GM19328 (cell line): ENCODE measurements around the gene DISC1.
"Not testable (repeated sequence)": the region's sequence is repeated elsewhere in the genome, so short reads cannot be mapped to it uniquely, and the experiment has no call there.

ENCODE experiments used
- ATAC-seq: cut with Tn5 transposase; IDR thresholded peaks from one replicate; pipeline ENCODE4 v1.9.1; 2021; ENCODE audit warnings: mild to moderate bottlenecking, moderate library complexity; ENCODE audit not compliant: unreplicated experiment

The DISC1 gene

DNA sequence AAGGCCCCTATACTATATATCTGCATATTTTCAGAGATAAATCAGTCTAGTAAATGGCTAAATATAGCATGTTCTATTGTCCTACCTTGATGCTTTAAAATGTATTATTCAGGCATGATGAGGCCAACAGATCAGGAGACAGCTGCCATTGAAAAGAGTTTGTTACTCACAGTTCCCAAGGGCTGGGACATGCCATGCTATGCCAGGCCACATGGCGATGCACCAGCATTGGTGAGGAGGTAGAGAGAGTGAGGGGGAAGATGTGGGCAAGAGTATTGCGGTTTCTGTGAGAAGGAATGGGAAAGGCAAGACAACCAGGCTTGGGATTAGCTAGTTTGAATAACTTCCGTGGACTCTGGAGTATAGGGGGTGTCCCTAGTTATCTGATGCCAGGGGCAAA lies 316.5 kb downstream of the DISC1 start:
- no peak for ATAC-seq

DNA sequence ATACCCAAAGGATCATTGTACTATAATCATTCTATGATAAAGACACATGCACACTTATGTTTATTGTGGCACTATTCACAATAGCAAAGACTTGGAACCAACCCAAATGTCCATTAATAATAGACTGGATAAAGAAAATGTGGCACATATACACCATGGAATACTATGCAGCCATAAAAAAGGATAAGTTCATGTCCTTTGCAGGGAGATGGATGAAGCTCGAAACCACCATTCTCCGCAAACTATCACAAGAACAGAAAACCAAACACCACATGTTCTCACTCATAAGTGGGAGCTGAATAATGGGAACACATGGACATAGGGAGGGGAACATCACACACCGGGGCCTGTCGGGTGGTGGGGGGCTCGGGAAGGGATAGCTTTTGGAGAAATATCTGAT lies 321.5 kb downstream of the DISC1 start:
- ATAC-seq, result not testable (repeated sequence)

DNA sequence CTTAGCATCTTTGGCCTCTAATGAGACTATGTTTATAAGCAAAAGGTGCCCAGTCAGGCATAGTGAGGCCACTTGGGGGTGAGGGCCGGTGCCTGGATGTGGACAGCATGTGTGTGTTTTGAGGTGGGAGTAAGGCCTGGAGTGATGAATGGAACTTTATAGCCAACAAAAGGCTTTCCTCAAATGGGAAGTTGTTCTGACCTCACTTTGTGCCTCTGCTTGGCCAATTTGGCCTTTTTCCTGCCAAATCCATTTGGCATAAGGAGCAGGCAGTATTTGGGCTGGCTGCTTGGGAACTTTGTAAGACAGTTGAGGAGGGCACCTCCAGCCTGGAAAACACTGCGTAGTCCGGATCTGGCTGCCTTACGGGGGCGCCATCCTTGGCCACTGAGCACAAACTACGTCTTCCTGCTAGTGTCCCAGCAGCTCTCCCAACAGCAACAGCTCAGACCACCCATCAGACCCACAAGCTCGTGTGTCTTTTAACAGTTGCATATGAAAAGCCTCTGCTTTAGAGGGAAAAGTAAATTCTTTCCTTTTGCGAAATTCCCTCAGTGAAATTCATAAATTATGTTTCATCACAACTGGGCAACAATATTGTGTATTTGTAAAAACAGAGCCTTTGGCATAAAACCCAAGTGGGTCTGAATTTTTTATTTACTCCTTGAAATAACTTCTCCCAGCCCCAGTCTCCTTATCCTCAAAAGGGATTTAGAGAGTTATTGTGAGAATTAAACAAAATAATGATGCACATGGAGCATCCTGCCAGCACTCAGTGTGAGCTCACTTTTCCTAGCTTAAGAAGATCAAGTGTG lies 322.9 kb downstream of the DISC1 start:
- no peak for ATAC-seq

DNA sequence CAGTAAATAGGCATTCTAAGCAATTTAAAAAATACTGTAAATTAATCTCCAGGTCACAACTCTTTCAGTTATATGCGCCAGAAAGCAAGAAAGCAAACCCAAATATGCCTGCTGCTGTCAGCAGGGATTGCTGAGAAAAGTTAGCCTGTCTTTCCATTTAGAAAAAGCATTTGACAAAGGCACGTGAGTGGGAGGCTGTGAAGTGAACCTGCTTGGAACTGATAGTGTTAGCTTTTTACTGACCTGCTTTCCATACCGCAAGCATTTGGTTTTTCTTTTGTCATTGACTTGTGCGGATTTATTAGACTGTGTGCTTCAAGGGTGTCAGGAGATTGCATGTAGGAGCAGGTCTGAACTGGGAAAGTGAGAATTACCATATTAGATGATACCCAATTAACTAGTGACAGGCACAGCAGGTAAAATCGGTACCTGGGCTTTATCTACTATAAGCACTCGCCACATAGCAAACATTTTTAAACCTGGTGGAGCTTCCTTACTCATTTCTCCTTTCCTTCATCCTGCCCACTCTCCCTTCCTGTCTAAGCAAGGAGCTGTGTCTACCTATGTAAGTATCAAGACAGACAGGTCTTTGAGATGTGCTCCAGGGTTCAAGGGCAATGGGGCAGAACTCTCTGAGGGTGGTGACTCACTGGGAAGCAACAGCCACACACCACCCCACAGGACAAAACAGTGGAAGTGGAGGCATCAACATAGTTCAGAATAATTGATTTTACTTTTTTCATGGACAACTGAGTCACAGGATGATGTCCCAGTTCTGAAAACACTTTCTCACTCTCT lies 323.9 kb downstream of the DISC1 start:
- ATAC-seq, result no peak

DNA sequence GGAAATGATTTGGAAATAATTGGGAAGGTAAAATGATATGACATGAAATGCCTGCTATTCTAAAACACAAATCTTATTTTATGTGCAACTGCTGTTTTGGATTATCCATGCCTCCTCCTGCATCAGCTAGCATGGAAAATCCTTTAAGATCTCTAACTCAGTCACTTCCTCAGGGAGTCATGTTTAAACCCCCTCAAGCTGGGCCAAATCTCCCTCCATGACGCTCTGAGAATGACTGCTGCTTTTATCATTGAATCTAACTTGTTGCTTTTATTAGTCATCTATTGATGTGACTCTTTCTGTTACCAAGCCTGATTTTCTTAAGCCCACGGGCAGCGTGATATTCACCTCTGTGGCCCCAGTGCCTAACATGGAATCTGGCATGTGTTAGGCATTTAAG lies 324.8 kb downstream of the DISC1 start:
- no peak for ATAC-seq

DNA sequence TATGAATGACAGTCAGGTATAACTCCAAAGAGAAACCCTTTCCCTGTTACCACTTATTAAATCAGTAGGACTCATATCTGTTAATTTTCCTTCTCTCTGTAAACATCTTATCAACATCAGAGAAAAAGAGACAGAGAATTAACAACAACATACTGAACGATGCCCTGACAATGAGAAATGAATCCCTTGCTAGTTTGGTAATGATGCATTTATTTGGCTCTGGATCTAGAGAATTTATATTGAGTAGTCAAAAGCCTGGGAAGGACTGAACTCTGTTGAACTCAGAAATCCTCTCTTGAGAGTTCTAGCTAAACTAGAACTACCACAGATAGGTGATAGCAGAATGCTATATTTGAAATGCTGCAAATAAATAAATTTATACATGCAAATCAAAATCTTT lies 325.6 kb downstream of the DISC1 start:
- ATAC-seq, result no peak

DNA sequence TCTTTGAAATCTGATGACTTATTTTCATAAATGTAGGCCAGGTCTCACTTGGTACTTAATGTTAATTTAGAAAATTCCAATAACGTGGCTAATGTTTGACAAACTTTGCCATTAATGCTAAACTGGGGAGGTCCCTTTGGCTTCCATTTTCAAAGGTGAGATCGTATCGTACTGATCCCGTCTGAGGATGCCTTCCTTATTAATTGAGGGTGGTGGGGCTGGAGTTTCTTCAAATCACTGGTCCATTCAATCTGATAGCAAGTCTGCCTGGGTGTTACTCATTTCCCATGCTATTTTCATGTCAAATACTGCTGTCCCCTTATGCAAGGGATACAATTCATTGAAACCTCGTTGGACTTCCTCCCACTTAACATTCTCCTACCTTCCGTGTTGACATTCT lies 327.1 kb downstream of the DISC1 start:
- no peak for ATAC-seq

DNA sequence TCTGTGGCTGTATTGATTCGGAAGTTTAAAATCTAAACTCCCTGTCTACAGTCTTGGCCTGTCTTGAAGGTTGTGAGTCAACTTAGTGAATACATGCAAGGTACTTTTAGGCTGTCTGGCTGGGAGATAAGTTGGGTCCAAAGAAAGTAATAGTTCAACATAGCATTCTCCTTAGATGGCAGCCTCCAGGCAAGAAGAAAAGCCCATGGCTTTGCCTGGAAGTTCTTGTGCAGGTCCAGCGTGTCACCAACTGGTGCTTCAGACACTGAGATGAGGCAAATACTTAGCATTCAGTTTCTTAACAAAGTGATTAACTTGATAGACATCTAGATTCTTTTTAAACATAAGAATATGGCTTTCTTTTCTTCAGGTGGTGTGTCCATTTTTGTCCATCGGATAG lies 328.2 kb downstream of the DISC1 start:
- no peak for ATAC-seq

DNA sequence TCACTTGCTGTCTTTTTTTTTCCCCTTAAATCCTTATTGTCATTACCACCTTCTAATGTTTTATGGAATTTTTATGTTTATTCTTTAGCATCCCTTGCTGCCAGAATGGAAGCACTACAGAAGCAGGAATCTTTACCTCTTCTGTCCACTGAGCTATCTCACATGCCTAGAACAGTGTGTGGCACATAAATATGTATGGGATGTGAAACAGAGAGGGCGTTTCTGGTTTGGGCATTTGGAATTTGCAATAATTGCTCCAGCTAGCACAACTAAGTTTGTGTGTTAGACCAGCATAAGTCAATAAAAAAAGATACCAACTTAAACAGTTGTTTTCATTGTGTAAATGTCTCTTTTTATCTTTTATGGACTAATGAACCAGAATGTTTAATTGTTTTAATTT lies 330.8 kb downstream of the DISC1 start:
- ATAC-seq, result no peak

DNA sequence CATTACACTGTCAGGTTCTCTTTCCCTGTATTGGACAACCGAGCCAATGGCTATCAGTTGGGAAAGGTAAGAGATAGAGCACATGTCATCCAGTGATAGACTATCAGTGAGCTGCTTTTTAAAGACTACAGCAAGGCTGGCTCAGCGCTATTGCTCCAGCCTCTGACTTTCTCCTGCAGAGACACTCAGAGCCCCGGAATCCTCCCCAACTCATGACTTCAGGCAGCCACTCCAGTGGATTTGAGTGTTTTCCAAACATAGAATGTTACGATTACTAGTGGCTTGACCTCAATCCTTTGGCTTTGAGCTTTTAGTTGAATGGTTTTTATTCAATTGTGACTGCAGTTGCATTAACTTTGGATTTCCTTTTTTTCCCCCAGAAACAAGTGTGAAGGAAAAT lies 331.9 kb downstream of the DISC1 start:
- no peak for ATAC-seq

DNA sequence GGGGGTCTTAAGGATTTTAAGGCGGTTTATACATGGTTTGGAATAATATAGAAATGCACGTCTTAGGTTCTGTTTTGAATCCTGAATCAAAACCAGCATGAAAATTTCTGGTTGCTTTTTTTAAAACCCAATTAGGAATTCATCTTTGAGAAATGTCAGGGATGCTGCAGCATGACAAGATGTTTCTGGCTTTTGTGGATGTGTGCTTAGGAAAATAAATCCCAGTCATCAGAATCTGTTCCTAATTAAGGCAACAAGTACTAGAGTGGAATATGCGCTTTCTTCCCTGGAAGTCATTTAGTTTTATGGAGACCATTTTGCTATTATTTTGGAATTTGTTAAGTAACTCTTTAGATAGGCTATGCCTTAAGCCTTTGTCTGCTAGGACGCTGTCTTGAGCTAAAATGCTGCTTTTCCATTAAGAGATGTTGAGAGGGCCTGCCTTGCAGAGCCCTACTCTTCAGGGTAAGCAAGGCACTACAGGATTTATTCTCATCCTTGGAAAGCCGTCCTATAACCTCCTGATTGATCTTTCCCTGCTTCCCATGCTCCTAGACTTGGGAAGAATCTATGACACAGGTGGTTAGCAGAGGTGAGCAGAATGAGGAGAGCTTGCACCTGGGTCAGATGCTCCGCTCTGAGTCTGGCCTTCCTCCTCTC lies 332.8 kb downstream of the DISC1 start:
- ATAC-seq, result no peak

DNA sequence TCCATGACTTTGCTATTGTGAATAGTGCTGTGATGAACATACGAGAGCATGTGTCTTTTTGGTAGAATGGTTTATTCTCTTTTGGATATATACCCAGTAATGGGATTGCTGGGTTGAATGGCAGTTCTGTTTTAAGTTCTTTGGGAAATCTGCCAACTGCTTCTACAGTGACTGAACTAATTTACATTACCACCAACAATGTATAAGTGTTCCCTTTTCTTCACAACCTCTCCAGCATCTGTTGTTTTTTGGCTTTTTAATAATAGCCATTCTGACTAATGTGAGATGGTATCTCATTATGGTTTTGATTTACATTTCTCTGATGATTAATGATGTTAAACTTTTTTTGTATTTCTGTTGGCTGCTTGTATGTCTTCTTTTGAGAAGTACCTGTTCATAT lies 335.2 kb downstream of the DISC1 start:
- ATAC-seq, result not testable (repeated sequence)

DNA sequence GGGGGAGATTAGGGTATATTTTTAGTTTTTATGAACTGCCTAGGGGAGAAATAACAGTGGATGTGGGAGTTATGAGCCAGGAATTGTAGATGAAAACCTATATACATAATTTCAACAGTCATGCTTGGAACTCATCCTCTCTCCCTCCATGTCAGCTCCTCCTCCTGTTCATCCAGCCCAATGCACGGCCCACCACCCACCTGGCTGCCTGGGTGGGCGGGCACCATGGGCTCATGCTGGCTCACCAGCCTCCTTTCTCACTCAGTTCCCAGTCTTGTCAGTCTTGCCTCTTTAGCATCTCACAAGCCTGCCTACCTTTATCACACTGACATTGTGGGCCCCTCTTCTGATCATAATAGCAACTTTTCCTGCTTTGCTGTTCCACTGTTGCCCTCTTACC lies 336.0 kb downstream of the DISC1 start:
- no peak for ATAC-seq

DNA sequence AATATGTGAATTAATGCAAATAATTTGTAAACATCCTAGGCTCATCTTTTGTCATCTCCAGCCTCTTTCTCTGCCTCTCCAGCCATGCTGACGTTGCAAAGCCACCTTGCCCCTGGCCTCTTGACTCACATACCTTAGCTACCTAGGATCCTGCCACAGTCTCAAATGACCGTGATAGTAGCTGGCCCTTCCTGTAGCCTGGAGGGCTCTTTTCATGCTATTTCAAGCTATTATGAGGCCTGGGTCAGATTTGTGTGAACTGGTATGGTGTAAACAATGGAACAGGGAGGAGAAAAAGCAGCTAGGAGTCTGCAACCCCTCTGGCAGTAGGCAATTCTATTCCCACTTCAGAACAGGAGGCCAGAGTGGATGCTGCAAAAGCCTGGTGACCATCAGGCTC lies 337.7 kb downstream of the DISC1 start:
- no peak for ATAC-seq

DNA sequence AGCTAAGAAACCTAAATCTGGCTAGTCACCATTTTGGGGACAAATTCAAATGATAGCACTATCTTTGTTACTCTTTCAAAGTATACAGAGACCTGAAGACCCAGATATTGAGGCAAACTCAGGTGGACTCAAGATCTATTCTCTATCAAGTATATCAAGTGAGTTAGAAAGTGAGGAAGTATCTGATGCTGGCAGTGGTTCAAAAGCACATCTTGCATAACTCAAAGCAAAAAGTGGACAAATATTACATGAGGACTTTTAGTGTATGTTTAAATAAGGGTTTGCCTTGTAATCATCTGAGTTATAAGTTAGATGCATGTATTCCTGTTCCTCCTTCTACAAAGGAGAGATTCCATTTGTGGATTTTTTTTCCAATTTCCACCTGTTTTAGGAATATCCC lies 338.4 kb downstream of the DISC1 start:
- no peak for ATAC-seq

DNA sequence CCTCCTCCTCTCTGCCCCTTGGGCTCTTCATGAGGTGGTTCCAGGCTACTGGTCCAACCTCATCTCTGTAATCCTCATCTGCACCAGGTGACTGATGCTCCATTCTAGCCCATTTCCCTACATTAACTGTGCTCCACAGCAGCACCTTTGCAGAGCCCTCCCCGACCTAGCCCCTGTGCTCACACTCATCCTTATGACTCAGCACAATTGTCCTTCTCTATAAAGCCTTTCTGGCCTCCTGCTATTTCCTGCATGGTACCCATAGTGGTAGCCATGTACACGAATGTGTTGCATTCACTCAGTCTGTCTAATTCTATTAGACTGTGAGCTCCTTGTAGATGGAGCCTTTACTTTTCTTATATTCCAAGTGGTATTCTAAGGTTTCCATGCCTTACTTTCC lies 339.0 kb downstream of the DISC1 start:
- no peak for ATAC-seq

DNA sequence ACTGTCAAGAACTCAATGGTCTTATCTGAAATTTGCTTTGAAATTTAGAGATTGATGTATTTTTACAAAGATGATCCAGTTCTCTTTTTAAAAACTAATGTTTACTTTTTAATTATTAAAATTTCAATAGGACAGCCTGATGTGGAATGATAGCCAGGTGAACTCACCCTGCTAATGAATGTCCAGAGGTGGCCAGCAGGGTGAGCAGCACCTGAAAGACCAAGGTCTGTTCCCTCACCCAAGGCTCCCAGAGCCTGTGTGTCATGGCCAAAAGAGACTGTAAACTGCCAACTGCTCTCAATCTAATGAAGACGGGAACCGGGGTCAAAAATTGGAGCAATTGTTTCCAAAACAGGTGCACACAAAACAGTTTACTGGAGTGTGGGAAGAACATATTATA lies 340.4 kb downstream of the DISC1 start:
- no peak for ATAC-seq

DNA sequence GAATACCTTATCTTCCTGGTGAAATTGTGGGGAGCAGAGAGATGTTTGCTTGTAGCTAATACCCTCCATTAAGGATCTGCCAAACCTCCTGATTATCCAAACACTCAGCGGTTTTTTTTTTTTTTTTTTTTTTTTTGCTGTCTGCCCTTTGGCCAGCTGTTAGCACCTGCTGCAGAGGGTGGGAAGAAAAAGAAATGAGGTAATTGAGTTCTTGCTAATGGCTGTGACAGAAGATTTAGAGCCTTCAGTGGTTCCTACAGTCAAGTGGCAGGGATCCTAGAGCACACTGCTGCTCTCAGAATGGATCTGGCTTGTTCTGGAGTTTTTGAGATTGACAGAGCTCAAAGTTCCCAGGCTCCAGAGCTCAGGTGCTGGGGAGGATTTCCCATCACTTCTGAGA lies 342.5 kb downstream of the DISC1 start:
- ATAC-seq, result no peak

DNA sequence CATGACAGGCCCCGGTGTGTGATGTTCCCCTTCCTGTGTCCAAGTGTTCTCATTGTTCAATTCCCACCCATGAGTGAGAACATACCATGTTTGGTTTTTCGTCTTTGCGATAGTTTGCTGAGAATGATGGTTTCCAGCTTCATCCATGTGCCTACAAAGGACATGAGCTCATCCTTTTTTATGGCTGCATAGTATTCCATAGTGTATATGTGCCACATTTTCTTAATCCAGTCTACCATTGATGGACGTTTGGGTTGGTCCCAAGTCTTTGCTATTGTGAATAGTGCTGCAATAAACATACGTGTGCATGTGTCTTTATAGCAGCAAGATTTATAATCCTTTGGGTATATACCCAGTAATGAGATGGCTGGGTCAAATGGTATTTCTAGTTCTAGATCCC lies 343.2 kb downstream of the DISC1 start:
- not testable (repeated sequence) for ATAC-seq

DNA sequence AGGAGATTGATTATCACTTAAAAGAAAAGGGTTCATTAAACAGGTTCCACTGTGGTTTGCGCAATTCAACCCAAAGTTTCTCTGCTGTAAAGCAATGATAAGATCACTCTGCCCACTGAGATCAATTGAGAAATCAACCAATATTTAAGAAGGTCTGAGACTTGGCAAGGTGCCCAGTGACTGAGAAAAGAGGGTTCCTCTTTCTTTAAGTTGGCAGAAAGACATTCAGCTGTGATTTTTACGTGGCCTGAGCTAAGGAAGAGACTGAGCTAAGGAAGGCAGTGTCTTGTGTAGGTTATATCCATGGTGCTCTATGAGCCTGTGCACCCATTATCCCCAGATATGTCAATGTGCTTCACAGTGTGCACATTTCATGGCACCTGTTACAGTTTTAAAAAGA lies 344.1 kb downstream of the DISC1 start:
- ATAC-seq, result no peak

DNA sequence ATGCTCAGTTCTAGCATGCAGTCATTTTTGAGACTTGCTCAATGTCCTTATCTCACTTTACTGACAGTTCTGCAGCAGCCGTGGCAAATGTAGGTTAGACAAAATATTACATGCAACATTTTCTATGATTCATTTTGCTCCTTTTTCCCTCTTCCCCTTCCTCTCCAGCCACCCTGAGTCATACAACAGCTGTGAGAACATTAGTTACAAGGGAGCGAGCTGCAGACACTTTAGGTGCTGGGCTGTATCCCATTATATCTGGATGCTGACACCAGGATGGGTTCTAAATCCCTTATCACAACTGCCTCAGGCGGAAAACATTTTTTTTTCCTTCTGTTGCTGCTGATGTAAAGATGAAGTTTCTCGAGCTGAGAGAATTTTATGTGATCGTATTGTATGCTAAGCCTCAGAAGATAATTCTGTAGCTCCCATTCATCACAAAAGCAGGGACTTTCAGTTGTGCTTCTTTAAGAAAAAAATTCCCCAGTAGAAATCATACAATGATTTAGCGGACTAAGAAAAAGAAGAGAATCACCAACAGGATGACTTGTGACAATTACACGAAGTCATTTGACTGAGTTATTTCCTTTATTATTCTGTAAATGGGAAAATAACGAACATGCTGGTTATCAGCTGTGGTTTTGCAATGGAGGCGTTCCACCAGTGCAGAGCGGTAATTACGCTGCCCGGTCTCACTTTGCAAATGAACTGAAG lies 345.0 kb downstream of the DISC1 start:
- ATAC-seq, result no peak
